Coronary artery (tissue), 2 donors: ENCODE data around the gene DIS3L2.
A peak's percentile ranks its signal among the peaks of the same experiment; 100 is the strongest.

Experiments
- DNase-seq: peaks from one replicate; pipeline ENCODE4 v3.0.0-alpha.2; 2017; ENCODE audit warnings: low spot score
- H3K27ac ChIP-seq, 2 donors: fragments of 200-600 bp; sonication (generic); one replicate each; pipeline ENCODE4 v1.5.1; 2016 to 2019
- H3K4me3 ChIP-seq: fragments of 200-600 bp; sonication (generic); 2 replicates; pipeline ENCODE4 v1.5.1; 2016; ENCODE audit warnings: mild to moderate bottlenecking, moderate library complexity
- TF ChIP-seq, protein P1 (sequence below): fragments of 200-600 bp; sonication (generic); IDR thresholded peaks from one replicate; pipeline ENCODE4 v1.5.1; 2019; ENCODE audit warnings: antibody characterized with exemption

Gene DIS3L2

GRCh38 chr2:232116852-232117251 is 155.3 kb downstream of the DIS3L2 start:
- Histone ChIP-seq H3K4me3 (no peak overlapping the region), H3K27ac (no peak overlapping the region)
- DNase-seq, result no peak
- TF ChIP-seq, protein P1, sequence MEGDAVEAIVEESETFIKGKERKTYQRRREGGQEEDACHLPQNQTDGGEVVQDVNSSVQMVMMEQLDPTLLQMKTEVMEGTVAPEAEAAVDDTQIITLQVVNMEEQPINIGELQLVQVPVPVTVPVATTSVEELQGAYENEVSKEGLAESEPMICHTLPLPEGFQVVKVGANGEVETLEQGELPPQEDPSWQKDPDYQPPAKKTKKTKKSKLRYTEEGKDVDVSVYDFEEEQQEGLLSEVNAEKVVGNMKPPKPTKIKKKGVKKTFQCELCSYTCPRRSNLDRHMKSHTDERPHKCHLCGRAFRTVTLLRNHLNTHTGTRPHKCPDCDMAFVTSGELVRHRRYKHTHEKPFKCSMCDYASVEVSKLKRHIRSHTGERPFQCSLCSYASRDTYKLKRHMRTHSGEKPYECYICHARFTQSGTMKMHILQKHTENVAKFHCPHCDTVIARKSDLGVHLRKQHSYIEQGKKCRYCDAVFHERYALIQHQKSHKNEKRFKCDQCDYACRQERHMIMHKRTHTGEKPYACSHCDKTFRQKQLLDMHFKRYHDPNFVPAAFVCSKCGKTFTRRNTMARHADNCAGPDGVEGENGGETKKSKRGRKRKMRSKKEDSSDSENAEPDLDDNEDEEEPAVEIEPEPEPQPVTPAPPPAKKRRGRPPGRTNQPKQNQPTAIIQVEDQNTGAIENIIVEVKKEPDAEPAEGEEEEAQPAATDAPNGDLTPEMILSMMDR, result no peak

- no peak overlapping the region for H3K27ac ChIP-seq
- TF ChIP-seq, protein P1, result no peak
- DNase-seq, result no peak
- no peak overlapping the region for H3K4me3 ChIP-seq
Observed at GRCh38 chr2:232117413-232117812, 155.9 kb downstream of the DIS3L2 start.

GRCh38 chr2:232120911-232121310 is 159.4 kb downstream of the DIS3L2 start:
- Histone ChIP-seq H3K27ac (no peak overlapping the region), H3K4me3 (no peak overlapping the region)
- no peak for DNase-seq
- TF ChIP-seq, protein P1, result no peak

DNA sequence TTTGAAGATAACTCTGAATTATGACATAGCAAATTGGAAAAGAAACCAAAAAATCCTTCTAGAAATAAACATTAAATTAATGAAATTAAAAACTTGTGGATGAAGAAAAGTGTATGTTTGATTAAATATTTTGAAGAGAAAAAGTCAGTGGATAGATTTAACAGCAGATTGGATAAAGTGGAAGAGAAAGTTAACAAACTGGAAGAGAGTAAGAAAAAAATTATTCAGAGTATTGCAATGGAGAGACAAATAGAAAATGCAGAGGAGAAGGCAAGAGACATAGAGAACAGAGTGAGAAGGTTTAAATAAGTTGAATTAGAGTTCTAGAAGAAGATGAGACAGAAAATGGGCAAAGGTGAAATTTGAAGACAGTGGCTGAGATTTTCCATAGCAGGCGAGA is 162.8 kb downstream of the DIS3L2 start:
- no peak overlapping the region for H3K27ac ChIP-seq
- TF ChIP-seq, protein P1, result no peak

DNA sequence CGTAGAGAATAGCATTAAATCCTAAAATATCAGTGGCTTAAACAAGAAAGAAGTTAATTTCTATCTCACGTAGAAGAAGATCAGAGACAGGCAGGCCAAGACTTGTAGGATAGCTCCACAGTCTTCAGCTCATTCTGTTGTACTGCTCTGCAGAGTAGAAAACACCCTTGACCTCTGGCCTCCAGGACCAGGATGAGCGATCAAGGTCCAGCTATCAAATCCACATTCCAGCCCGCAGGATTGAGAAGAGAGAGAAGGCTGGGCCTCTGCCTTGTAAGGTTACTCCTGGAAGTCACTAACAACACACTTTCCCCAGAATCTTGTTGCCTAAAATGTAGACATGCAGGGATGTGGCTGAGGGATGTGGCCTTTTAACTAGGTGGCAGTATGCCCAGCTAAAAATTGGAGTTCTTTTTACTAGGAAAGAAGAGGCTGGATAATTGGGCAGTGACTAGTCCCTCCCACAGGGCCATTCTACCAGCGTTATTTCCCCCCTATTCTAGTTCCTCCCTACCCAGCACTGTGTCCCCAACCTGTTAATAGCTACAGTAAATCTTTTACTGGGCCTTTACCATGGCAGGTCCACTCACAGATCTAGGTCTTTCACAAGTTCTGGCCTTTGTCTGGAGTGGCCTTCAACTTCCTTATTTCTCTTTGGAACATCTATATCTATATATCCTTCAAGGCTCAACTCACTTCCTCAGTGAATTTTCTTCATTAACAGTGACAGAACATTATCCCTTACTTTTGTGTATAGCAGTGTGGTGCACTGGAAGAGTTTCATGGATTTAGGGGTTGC is 165.0 kb downstream of the DIS3L2 start:
- no peak for DNase-seq
- TF ChIP-seq, protein P1, result no peak
- Histone ChIP-seq H3K4me3 (no peak overlapping the region), H3K27ac (no peak overlapping the region)

More for the DNA sequence above, 162.8 kb downstream of the DIS3L2 start:
- DNase-seq, result no peak
- H3K4me3 ChIP-seq, result no peak overlapping the region

GRCh38 chr2:232129483-232129882 is 168.0 kb downstream of the DIS3L2 start:
- TF ChIP-seq, protein P1, result no peak
- DNase-seq, result no peak
- Histone ChIP-seq H3K4me3 (no peak overlapping the region), H3K27ac (peak overlapping the region in 1 of 2 donors; percentile 37)

DNA sequence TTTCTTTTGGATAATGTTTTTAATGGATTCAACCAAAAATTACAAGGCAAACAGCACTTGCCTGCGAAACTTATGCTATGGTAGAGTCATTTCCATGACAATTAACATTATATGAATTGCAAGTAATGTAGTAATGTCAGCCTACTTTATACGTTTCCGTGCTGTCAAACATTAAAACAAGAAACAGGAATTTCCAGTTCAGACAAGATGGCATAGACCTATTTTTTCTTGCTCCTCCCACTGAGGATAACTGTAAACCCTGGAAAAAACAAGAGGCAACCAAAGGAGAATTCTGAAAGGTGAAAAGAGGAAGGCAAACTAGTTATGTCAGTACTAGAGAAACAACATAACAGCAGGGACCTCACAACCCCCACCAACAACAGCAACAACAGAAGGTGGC is 170.7 kb downstream of the DIS3L2 start:
- TF ChIP-seq, protein P1, result no peak
- no peak for DNase-seq
- H3K4me3 ChIP-seq, result no peak overlapping the region
- H3K27ac ChIP-seq, result no peak overlapping the region
